PC-9 (cell line): ENCODE results near the gene MRPL1.

Experiments
- CTCF ChIP-seq: fragments of 200-600 bp; sonication (generic); conservative IDR thresholded peaks from 2 replicates; pipeline ENCODE4 v1.6.1; 2017; ENCODE audit warnings: mixed run types, antibody characterized with exemption, mild to moderate bottlenecking, moderate library complexity
- EZH2 ChIP-seq: fragments of 200-600 bp; sonication (generic); IDR thresholded peaks from 2 replicates; pipeline ENCODE4 v1.8.0; 2017; ENCODE audit warnings: antibody characterized with exemption, low read depth

- no peak for TF ChIP-seq CTCF
- no peak for TF ChIP-seq EZH2
Observed at GRCh38 chr4:77920371-77920770, 57.7 kb downstream of the MRPL1 start.
